ENCODE data around the gene EPM2A.

DNA sequence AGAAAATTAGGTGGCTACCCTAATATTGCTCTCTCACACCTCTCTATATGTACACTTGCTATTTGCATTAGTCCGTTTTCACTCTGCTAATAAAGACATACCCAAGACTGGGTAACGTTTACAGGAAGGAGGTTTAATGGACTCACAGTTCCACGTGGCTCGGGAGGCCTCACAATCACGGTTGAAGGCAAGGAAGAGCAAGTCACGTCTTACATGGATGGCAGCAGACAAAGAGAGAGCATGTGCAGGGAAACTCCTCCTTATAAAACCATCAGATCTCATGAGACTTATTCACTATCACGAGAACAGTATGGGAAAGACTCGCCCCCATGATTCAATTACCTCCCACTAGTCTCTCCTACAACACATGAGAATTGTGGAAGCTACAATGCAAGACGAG is 53.4 kb downstream of the EPM2A start:
- no peak for TF ChIP-seq EZH2 (IDR thresholded peaks at IDR 0.05; ENCODE audit: borderline replicate concordance)
- TF ChIP-seq, protein P1, sequence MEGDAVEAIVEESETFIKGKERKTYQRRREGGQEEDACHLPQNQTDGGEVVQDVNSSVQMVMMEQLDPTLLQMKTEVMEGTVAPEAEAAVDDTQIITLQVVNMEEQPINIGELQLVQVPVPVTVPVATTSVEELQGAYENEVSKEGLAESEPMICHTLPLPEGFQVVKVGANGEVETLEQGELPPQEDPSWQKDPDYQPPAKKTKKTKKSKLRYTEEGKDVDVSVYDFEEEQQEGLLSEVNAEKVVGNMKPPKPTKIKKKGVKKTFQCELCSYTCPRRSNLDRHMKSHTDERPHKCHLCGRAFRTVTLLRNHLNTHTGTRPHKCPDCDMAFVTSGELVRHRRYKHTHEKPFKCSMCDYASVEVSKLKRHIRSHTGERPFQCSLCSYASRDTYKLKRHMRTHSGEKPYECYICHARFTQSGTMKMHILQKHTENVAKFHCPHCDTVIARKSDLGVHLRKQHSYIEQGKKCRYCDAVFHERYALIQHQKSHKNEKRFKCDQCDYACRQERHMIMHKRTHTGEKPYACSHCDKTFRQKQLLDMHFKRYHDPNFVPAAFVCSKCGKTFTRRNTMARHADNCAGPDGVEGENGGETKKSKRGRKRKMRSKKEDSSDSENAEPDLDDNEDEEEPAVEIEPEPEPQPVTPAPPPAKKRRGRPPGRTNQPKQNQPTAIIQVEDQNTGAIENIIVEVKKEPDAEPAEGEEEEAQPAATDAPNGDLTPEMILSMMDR (IDR thresholded peaks at IDR 0.05; ENCODE audit: poor library complexity), result no peak
